GM23248 (cell line): ENCODE results near the gene BLZF1.

Experiments used
- EZH2 ChIP-seq: fragments of 200-600 bp; sonication (generic); IDR thresholded peaks from 2 replicates; pipeline ENCODE4 v1.6.1; 2018; ENCODE audit warnings: antibody characterized with exemption, mild to moderate bottlenecking; ENCODE audit not compliant: insufficient read depth, poor library complexity, severe bottlenecking
- EZH2phosphoT487 ChIP-seq: fragments of 200-600 bp; sonication (generic); IDR thresholded peaks from 2 replicates; pipeline ENCODE4 v1.6.1; 2018; ENCODE audit warnings: antibody characterized with exemption, moderate library complexity, mild to moderate bottlenecking, low read depth; ENCODE audit not compliant: insufficient read depth

DNA sequence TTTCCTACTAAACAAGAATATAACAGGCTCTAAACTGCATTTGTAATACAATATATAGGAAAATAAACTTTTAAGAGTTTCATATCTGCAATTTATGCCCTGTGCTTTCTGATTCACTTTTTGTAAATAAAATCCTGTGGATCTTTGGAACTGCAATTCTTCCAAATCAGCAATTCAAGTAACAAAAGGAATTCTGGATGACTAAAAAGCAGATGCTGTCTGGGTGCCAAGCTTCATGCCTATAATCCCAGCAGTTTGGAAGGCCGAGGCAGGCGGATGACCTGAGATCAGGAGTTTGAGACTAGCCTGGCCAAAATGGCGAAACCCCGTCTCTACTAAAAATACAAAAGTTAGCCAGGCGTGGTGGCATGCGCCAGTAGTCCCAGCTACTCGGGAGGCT is 6.7 kb upstream of the BLZF1 start:
- TF ChIP-seq EZH2 (no peak), EZH2phosphoT487 (no peak)
